Thymus (tissue), 11 donors: ENCODE data around the gene PEX11B. TPM values are rescaled to one million over a fixed set of nuclear protein-coding genes. Genes with fewer than 3 reads are reported as not detected.

ENCODE experiments used
- DNase-seq, 9 donors: peaks; one replicate each; pipeline ENCODE4 v3.0.0-alpha.2; 2013; ENCODE audit warnings: low spot score in 9 of 9, low read depth in 6 of 9, missing footprints in 1 of 9
- H3K27ac ChIP-seq, 2 donors: one replicate each; pipeline ENCODE4 v1.5.1; 2013; ENCODE audit warnings: control low read depth in 1 of 2, low read depth in 1 of 2, low read length in 1 of 2, mild to moderate bottlenecking in 1 of 2, moderate library complexity in 1 of 2
- H3K27me3 ChIP-seq, 2 donors: one replicate each; pipeline ENCODE4 v1.5.1; 2013; ENCODE audit warnings: low read length in 1 of 2; ENCODE audit not compliant: control insufficient read depth in 2 of 2, insufficient read depth in 1 of 2
- H3K36me3 ChIP-seq, 2 donors: one replicate each; pipeline ENCODE4 v1.5.1; 2013; ENCODE audit warnings: low read length in 1 of 2, mild to moderate bottlenecking in 1 of 2, moderate library complexity in 1 of 2; ENCODE audit not compliant: control insufficient read depth in 2 of 2, insufficient read depth in 2 of 2
- H3K4me1 ChIP-seq, 2 donors: one replicate each; pipeline ENCODE4 v1.5.1; 2013; ENCODE audit warnings: low read length in 2 of 2; ENCODE audit not compliant: control insufficient read depth in 2 of 2, insufficient read depth in 2 of 2
- H3K4me3 ChIP-seq, 2 donors: one replicate each; pipeline ENCODE4 v1.5.1; 2013; ENCODE audit warnings: low read length in 2 of 2, control low read depth in 1 of 2, mild to moderate bottlenecking in 1 of 2
- H3K9me3 ChIP-seq, 2 donors: one replicate each; pipeline ENCODE4 v1.5.1; 2013; ENCODE audit warnings: low read length in 1 of 2, mild to moderate bottlenecking in 1 of 2; ENCODE audit not compliant: control insufficient read depth in 2 of 2, insufficient read depth in 1 of 2
- WGBS: extraction: QIAGEN DNeasy Blood & Tissue Kit; methylation state at CpG from one replicate; pipeline ENCODE4 v1.1.7; 2013; 5-methylcytosine and 5-hydroxymethylcytosine counted together
- polyA plus RNA-seq: library from polyadenylated mRNA; stranded (reverse); fragments of 200-250 nt; gene quantifications from one replicate; pipeline ENCODE4 v1.2.3, GENCODE V29; 2013
- total RNA-seq: library from RNA; stranded (reverse); fragments of 120-200 nt; gene quantifications from one replicate; pipeline ENCODE4 v1.2.4, GENCODE V29; 2013
- donor health status: healthy.

Gene PEX11B
- total and polyA plus RNA-seq, 2 donors = 32.9 to 38.1 TPM

DNA sequence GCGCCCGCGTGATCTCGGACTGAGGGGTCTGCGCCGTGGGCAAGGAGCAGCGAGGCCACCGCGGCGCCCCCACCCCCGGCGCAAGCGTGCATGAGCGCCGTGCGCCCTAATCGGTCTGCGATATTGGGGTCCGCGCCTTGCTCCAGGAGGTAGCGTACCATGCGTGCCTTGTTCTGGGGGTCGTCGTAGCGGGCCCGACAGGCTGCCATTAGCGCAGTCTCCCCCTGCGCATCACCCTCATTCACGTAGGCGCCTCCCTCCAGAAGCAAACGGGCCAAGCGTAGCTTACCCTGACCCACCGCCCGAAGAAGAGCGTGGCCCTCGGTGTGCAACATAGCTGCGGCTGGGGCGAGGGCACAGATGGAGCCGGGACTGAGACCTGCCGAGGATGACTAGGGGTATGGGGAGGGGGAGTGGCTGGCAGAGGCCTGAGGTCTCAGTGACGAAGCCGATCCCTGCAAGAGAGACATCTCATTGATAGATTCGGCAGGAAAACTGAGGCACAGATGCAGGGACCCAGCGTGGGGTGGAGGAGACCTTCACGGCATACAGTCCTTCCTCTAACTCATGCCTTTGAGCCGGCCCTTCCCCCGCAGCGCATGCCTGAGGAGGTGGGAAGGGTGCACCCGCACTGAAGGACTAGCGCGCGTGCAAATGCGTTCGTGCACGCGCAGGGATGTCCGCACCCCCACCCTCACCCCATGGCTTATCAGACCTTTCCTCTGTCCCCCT is 43.1 kb upstream of the PEX11B start:
- Histone ChIP-seq H3K9me3 (peaks cover 0 to 3% of the 10 kb centered on the region in 2 donors), H3K4me1 (peaks cover 29 to 54% of the 10 kb centered on the region in 2 donors), H3K27ac (no peak overlapping the region), H3K4me3 (peak overlapping the region; percentile 62 to 64), H3K36me3 (no peaks in the 10 kb centered on the region), H3K27me3 (peaks cover 0 to 39% of the 10 kb centered on the region in 2 donors)
- DNase-seq = peak in 2 of 9 donors; percentile 31 to 54
- 1% methylated on average over 57 of the region's 57 CpGs for WGBS

DNA sequence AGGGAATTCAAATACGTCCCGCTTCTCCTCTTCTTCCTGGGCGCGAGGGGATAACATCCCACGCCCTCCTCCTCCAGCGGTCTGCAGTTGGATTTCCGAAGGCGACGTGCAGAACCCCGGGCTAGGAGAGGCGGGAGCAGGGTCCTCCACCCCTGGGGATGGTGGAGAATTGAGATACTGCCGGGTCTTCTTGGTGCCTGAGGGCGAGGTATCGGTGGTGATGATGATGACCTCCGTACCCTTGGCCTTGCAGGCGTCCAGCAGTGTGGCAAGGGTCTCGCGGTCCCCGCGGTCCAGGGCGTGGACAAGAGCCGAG is 42.5 kb upstream of the PEX11B start:
- Histone ChIP-seq H3K27me3 (peaks cover 0 to 39% of the 10 kb centered on the region in 2 donors), H3K9me3 (peaks cover 0 to 3% of the 10 kb centered on the region in 2 donors), H3K4me1 (peaks cover 34 to 56% of the 10 kb centered on the region in 2 donors), H3K27ac (peak overlapping the region in 1 of 2 donors; percentile 33), H3K36me3 (no peaks in the 10 kb centered on the region), H3K4me3 (peak overlapping the region; percentile 62 to 64)
- no peak for DNase-seq
- under 1% methylated on average over 22 of the region's 22 CpGs for WGBS

DNA sequence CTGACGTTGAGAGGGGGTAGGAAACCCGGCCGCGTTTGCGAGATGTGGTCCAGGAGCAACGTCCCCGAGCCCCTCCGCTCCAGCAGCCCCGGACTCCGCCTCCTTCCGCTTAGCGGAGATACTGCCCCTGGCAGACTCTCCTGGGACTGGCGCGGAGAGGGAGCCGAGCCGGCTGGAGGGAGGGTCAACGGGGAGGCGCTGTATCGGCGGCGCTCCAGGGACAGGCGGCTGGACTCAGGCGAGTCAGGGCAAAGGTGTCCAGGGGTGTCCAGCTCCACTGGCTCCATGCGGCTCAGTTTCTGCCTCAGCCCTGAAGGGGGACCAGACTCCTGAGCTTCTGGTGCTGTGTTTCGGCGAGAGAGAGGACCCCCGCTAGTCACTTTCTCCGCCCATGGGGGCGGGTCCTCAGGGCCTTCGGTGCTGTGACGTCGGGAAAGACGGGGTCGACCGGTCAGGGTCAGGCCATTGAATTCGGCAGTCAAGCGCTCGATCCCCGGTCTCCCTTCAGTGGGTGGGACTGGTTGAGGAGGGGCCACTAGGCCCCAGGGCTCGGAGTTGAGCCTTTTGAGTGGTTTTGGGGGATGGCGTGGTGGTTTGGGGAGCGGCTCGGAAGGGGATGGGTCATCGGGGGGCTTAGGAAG is 42.1 kb upstream of the PEX11B start:
- under 1% methylated on average over 44 of the region's 44 CpGs for WGBS
- peaks cover 37 to 60% of the 10 kb centered on the region in 2 donors for H3K4me1 ChIP-seq
- peak overlapping the region; percentile 62 to 64 for H3K4me3 ChIP-seq

DNA sequence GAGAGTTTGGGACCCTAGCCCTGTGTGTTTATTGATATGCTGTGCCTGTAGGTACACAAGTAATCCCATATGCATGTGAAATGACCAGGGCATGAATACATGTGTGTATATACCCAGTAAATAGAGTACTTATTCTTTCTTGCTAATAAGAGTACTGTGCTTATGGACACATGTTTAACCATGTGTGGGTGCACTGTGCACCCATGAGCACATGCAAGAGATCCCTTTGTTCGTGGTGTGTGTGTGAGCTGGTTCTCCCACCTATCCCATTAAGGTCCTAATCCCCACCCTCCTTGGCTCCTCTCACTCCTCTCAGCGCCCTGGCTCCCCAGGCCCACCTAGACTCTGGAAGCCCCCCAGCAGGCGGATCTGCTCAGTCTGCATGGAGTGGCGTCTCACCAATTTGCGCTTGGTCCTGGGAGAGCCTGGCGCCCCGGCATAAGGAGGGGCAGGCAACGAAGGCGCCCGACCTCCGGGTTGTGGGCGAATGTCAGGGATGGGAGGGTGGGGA is 41.5 kb upstream of the PEX11B start:
- peak overlapping the region; percentile 62 to 64 for H3K4me3 ChIP-seq
- H3K9me3 ChIP-seq = peaks cover 0 to 3% of the 10 kb centered on the region in 2 donors
- 16% methylated on average over 12 of the region's 12 CpGs for WGBS
- H3K27me3 ChIP-seq = peaks cover 0 to 39% of the 10 kb centered on the region in 2 donors
- DNase-seq = no peak
- peaks cover 41 to 62% of the 10 kb centered on the region in 2 donors for H3K4me1 ChIP-seq
- no peaks in the 10 kb centered on the region for H3K36me3 ChIP-seq
- peak overlapping the region in 1 of 2 donors; percentile 68 for H3K27ac ChIP-seq

More for the DNA sequence above, 42.1 kb upstream of the PEX11B start:
- DNase-seq = peak in 3 of 9 donors; percentile 46 to 74 (median 60)
- peaks cover 0 to 3% of the 10 kb centered on the region in 2 donors for H3K9me3 ChIP-seq
- H3K36me3 ChIP-seq = no peaks in the 10 kb centered on the region
- peak overlapping the region; percentile 43 to 68 for H3K27ac ChIP-seq
- peaks cover 0 to 39% of the 10 kb centered on the region in 2 donors for H3K27me3 ChIP-seq

DNA sequence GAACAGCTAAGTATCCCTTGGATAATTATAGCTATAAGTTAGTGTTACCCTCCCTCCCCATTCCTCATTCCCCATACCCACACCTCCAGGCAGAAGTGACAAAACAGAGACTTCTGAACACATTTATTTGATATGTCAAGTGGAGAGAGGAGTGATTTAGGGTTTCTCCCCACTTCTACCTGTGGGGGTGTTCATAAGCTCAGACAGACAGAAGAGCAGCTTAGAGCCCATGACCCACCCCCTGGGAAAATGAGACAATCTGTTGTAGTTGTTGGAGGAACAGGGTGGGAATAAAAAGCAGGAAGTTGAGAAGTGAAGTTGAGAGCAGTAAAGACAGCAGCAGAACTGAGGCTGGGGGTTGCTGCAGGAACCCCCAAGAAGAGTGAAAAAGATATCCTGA is 40.8 kb upstream of the PEX11B start:
- Histone ChIP-seq H3K4me3 (no peak overlapping the region), H3K27me3 (peaks cover 0 to 39% of the 10 kb centered on the region in 2 donors), H3K9me3 (peaks cover 0 to 3% of the 10 kb centered on the region in 2 donors), H3K36me3 (no peaks in the 10 kb centered on the region), H3K27ac (no peak overlapping the region), H3K4me1 (peaks cover 41 to 62% of the 10 kb centered on the region in 2 donors)
- no peak for DNase-seq

DNA sequence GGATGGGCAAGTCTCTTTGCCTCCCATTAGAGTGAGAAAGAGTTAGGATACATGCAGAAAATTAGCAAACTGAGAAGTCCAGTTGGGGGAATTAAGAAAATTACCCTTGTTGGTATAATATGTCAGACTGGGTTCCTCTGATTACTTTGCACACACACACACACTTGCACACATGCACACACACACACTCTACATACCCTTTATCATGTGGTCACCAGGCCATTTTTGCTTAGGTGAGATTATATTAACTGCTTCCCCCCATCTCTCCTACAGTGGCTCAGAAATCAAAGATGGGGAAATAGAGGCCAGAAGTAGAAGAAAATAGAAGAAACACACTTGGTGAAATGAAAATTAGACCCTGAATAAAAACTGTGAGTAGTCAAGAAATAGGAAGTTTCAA is 40.2 kb upstream of the PEX11B start:
- H3K36me3 ChIP-seq = no peaks in the 10 kb centered on the region
- no peak overlapping the region for H3K4me3 ChIP-seq
- H3K27me3 ChIP-seq = peaks cover 0 to 39% of the 10 kb centered on the region in 2 donors
- H3K4me1 ChIP-seq = peaks cover 36 to 57% of the 10 kb centered on the region in 2 donors
- H3K9me3 ChIP-seq = peaks cover 0 to 3% of the 10 kb centered on the region in 2 donors
- H3K27ac ChIP-seq = no peak overlapping the region
- no peak for DNase-seq

DNA sequence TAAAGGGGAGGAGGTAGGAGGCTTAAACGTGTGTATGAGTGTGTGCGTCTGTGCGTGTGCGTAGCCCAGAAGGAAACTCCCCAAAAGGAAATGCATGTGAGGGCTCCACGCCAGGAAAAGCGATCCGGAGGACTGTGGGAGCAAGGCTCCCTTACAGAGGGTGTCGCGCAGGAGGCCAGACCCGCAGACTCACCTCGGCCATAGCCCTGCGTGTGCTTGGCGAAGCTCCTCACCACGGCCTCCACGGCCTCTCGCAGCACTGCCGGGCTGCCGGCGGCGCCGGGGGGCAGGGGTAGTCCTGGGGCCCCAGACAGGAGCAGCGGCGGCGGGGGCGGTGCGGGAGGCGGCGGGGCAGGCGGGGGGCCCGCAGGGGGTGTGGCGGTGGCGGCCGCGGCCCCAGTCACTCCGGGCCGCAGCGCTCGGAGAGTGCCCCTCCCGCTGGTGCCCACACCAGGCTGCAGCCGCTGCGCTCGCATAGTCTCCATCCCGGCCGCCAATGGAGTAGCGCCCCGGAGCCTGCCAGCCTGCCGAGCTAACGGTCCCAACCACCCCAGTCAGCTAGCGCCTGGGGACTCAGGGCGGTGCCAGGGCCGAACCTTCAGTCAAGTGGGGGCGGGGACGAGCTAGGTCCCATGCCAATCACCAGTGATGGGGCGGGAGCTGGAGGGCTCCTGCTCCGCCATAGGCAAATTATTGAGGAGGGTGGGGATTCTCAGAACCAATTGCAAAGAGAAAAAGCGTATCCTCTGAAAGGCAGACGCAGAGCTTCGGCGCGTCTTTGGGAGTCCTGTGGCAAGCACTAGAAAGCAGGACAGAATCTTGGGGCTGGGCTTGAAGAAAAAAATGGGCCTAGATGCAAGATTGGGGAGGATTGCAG is 39.2 kb upstream of the PEX11B start, which contains the start of gene LIX1L:
Gene LIX1L, minus strand, starts transcription at position 575 of the 877 bp plus-strand sequence. Its CDS starts 90 bp downstream, at position 485.
- Histone ChIP-seq H3K4me1 (peaks cover 32 to 47% of the 10 kb centered on the region in 2 donors), H3K27ac (peak within 1 kb of the TSS; percentile 85 to 88), H3K27me3 (peaks cover 0 to 32% of the 10 kb centered on the region in 2 donors), H3K4me3 (peak within 1 kb of the TSS; percentile 70 to 95), H3K9me3 (peaks cover 0 to 3% of the 10 kb centered on the region in 2 donors), H3K36me3 (no peaks in the 10 kb centered on the region)
- under 1% methylated on average over 60 of the region's 60 CpGs for WGBS
- DNase-seq = peak; percentile 88 to 98 (median 95)

DNA sequence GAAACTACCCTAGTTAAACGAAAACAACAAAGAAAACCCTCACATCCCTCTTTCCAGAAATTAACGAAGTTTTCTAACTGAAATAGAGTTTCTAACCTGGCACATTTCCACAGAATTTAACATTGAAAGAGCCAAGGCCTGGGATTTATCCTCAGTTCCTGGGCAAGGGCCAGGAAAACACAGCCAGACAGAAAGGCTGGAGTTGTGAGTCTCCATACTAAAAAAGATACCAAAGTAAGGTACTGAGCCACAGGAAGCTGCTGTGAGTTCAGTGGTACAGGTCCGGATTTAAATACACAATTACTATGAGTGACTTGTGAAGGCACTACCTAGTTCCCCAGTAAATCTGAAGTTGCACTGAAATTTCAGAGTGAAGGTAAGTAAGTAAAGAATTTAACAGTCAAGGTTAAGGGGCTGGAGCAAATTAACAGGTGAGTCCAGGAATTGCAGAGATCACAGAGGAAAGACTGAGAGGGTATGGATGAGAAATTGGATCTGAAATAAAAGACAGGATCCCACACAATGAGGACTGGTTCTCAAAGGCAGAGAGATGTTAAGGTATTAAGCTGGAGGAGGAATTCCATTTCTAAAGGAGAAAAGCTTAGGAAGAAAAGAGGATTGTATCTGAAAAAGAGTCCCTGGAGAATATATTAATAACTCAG is 38.4 kb upstream of the PEX11B start:
- Histone ChIP-seq H3K4me1 (peaks cover 27 to 39% of the 10 kb centered on the region in 2 donors), H3K27me3 (peaks cover 0 to 24% of the 10 kb centered on the region in 2 donors)

More for the DNA sequence above, 38.4 kb upstream of the PEX11B start:
- peak in 1 of 9 donors; percentile 59 for DNase-seq
- 3% methylated on average over 3 of the region's 3 CpGs for WGBS
- Histone ChIP-seq H3K36me3 (no peaks in the 10 kb centered on the region), H3K9me3 (peaks cover 0 to 3% of the 10 kb centered on the region in 2 donors), H3K27ac (peak overlapping the region; percentile 85 to 88), H3K4me3 (peak overlapping the region; percentile 70 to 95)
